Neuronal stem cell (in vitro differentiated cells): ENCODE results near the gene PEX16.

Experiments
- DNase-seq: peaks from one replicate; pipeline ENCODE4 v3.0.0-alpha.2; 2013; ENCODE audit warnings: low spot score
- H2AFZ ChIP-seq: one replicate; pipeline ENCODE4 v1.6.1; 2013; ENCODE audit warnings: mild to moderate bottlenecking, low read length, inconsistent platforms
- H2AK5ac ChIP-seq: 2 replicates; pipeline ENCODE4 v1.6.1; 2013; ENCODE audit warnings: low read depth, mild to moderate bottlenecking, inconsistent platforms, low read length, moderate library complexity, mixed read lengths
- H2BK120ac ChIP-seq: 2 replicates; pipeline ENCODE4 v1.6.1; 2013; ENCODE audit warnings: low read depth, mild to moderate bottlenecking, inconsistent platforms, low read length, moderate library complexity, mixed read lengths
- H2BK12ac ChIP-seq: one replicate; pipeline ENCODE4 v1.6.1; 2013; ENCODE audit warnings: low read length, inconsistent platforms
- H2BK15ac ChIP-seq: 2 replicates; pipeline ENCODE4 v1.6.1; 2013; ENCODE audit warnings: mild to moderate bottlenecking, low read length, inconsistent platforms, mixed read lengths
- H2BK5ac ChIP-seq: one replicate; pipeline ENCODE4 v1.6.1; 2013; ENCODE audit warnings: inconsistent platforms, mild to moderate bottlenecking, low read length, moderate library complexity
- H3K14ac ChIP-seq: one replicate; pipeline ENCODE4 v1.6.1; 2013; ENCODE audit warnings: low read length, inconsistent platforms
- H3K18ac ChIP-seq: 2 replicates; pipeline ENCODE4 v1.6.1; 2013; ENCODE audit warnings: low read length, inconsistent platforms
- H3K23ac ChIP-seq: 2 replicates; pipeline ENCODE4 v1.6.1; 2013; ENCODE audit warnings: low read depth, mild to moderate bottlenecking, mixed read lengths, low read length, inconsistent platforms; ENCODE audit not compliant: poor library complexity
- H3K27ac ChIP-seq: replicated peaks from 3 replicates; pipeline ENCODE4 v1.5.1; 2013; ENCODE audit warnings: low read length, inconsistent platforms
- H3K27me3 ChIP-seq, 3 experiments: 2 replicates each; pipeline ENCODE4 v1.6.1; 2013; ENCODE audit warnings: low read length in 3 of 3, mild to moderate bottlenecking in 2 of 3, inconsistent platforms in 1 of 3, low read depth in 1 of 3, mixed read lengths in 1 of 3, moderate library complexity in 1 of 3; ENCODE audit not compliant: control insufficient read depth in 3 of 3, insufficient read depth in 3 of 3
- H3K36me3 ChIP-seq, 2 donors: replicated peaks in 1 of 2; 2 replicates each; pipeline ENCODE4 v1.6.1; 2013; ENCODE audit warnings: low read length in 2 of 2; ENCODE audit not compliant: control insufficient read depth in 2 of 2, insufficient read depth in 2 of 2
- H3K4ac ChIP-seq: 2 replicates; pipeline ENCODE4 v1.6.1; 2013; ENCODE audit warnings: inconsistent platforms, mild to moderate bottlenecking, low read length, moderate library complexity
- H3K4me1 ChIP-seq, 2 donors: 1 replicate in 1 of 2; 2 replicates in 1 of 2; pipeline ENCODE4 v1.6.1; 2013; ENCODE audit warnings: low read length in 2 of 2, low read depth in 1 of 2; ENCODE audit not compliant: control insufficient read depth in 2 of 2, insufficient read depth in 1 of 2
- H3K4me2 ChIP-seq: one replicate; pipeline ENCODE4 v1.6.1; 2013; ENCODE audit warnings: mild to moderate bottlenecking, low read length, inconsistent platforms; ENCODE audit not compliant: insufficient read depth, poor library complexity, severe bottlenecking
- H3K4me3 ChIP-seq, 2 donors: 2 replicates each; pipeline ENCODE4 v1.5.1; 2013; ENCODE audit warnings: low read length in 2 of 2, mild to moderate bottlenecking in 2 of 2, inconsistent platforms in 1 of 2, moderate library complexity in 1 of 2
- H3K79me1 ChIP-seq: one replicate; pipeline ENCODE4 v1.6.1; 2013; ENCODE audit warnings: low read depth, mild to moderate bottlenecking, inconsistent platforms, low read length, moderate library complexity
- H3K9ac ChIP-seq: one replicate; pipeline ENCODE4 v1.6.1; 2013; ENCODE audit warnings: mild to moderate bottlenecking, low read depth, low read length, inconsistent platforms; ENCODE audit not compliant: poor library complexity
- H3K9me3 ChIP-seq, 2 donors: replicated peaks in 1 of 2; 2 replicates each; pipeline versions ENCODE3 to v1.6.1; 2013; ENCODE audit warnings: low read length in 2 of 2, mild to moderate bottlenecking in 2 of 2, inconsistent platforms in 1 of 2, low read depth in 1 of 2, mixed read lengths in 1 of 2, moderate library complexity in 1 of 2; ENCODE audit not compliant: control insufficient read depth in 2 of 2, insufficient read depth in 1 of 2
- H4K8ac ChIP-seq: one replicate; pipeline ENCODE4 v1.6.1; 2013; ENCODE audit warnings: low read depth, mild to moderate bottlenecking, inconsistent platforms, low read length, moderate library complexity
- H4K91ac ChIP-seq: one replicate; pipeline ENCODE4 v1.6.1; 2013; ENCODE audit warnings: low read length, low read depth, mild to moderate bottlenecking, inconsistent platforms; ENCODE audit not compliant: poor library complexity
- WGBS, 2 donors: extraction: QIAGEN DNeasy Blood & Tissue Kit; methylation state at CpG; one replicate each; pipeline ENCODE4 v1.1.7; 2013; ENCODE audit warnings: missing lambda C conversion rate in 2 of 2, mixed read lengths in 1 of 2; ENCODE audit not compliant: insufficient read length in 2 of 2, insufficient replicate concordance in 1 of 2; ENCODE audit errors: extremely low coverage in 2 of 2; 5-methylcytosine and 5-hydroxymethylcytosine counted together

The PEX16 gene

GRCh38 chr11:45924036-45924915 lies 6.6 kb upstream of the PEX16 start:
- H2AK5ac ChIP-seq, result no peak overlapping the region
- no peak overlapping the region for H2BK5ac ChIP-seq
- H3K4ac ChIP-seq, result no peak overlapping the region
- H3K4me3 ChIP-seq, result no peak overlapping the region
- no peaks in the 10 kb centered on the region for H3K36me3 ChIP-seq
- no peak overlapping the region for H3K4me2 ChIP-seq
- no peak overlapping the region for H3K27ac ChIP-seq
- H3K4me1 ChIP-seq, result peaks cover 15 to 19% of the 10 kb centered on the region in 2 donors
- no peak overlapping the region for H2BK12ac ChIP-seq
- no peak overlapping the region for H4K91ac ChIP-seq
- peaks cover 0 to 60% (median 13%) of the 10 kb centered on the region in 3 experiments for H3K27me3 ChIP-seq
- no peaks in the 10 kb centered on the region for H3K9me3 ChIP-seq
- H3K23ac ChIP-seq, result peak overlapping the region; percentile 80
- H2BK120ac ChIP-seq, result no peak overlapping the region
- peak overlapping the region; percentile 15 for H3K9ac ChIP-seq
- DNase-seq, result no peak
- WGBS, 2 donors, result no CpG with 5 or more reads among the region's 22 CpGs
- H3K18ac ChIP-seq, result no peak overlapping the region
- no peak overlapping the region for H4K8ac ChIP-seq
- peaks cover 7% of the 10 kb centered on the region for H3K79me1 ChIP-seq
- no peak overlapping the region for H3K14ac ChIP-seq
- peak overlapping the region; percentile 14 for H2BK15ac ChIP-seq
- no peak overlapping the region for H2AFZ ChIP-seq

- Histone ChIP-seq H3K9ac (no peak within 1 kb of the TSS), H3K27ac (no peak within 1 kb of the TSS), H2BK120ac (peak within 1 kb of the TSS; percentile 48), H4K91ac (no peak within 1 kb of the TSS), H3K4me2 (peak within 1 kb of the TSS; percentile 69), H3K36me3 (no peaks in the 10 kb centered on the region), H2BK5ac (no peak within 1 kb of the TSS), H3K23ac (peak within 1 kb of the TSS; percentile 58), H3K4me3 (peak within 1 kb of the TSS; percentile 16 to 78), H2AFZ (peak within 1 kb of the TSS; percentile 87), H3K4ac (peak within 1 kb of the TSS; percentile 69), H3K9me3 (no peaks in the 10 kb centered on the region), H2BK15ac (peak within 1 kb of the TSS; percentile 51), H3K4me1 (peaks cover 15 to 23% of the 10 kb centered on the region in 2 donors), H3K18ac (peak within 1 kb of the TSS; percentile 93), H2BK12ac (peak within 1 kb of the TSS; percentile 68), H4K8ac (no peak within 1 kb of the TSS), H3K27me3 (peaks cover 0 to 61% (median 13%) of the 10 kb centered on the region in 3 experiments), H2AK5ac (peak within 1 kb of the TSS; percentile 54), H3K79me1 (no peaks in the 10 kb centered on the region), H3K14ac (no peak within 1 kb of the TSS)
- DNase-seq, result peak; percentile 59
- no CpG with 5 or more reads among the region's 73 CpGs for WGBS, 2 donors
Observed at GRCh38 chr11:45922425-45923082, 4.9 kb upstream of the PEX16 start, which contains the start of gene LARGE2. Gene LARGE2 (plus strand): TSS chr11:45922656. CDS start chr11:45922883, 227 bp downstream.

GRCh38 chr11:45921561-45922424 lies 4.1 kb upstream of the PEX16 start:
- no peak overlapping the region for H3K14ac ChIP-seq
- no peak overlapping the region for H2BK5ac ChIP-seq
- no peak overlapping the region for H4K8ac ChIP-seq
- H2AK5ac ChIP-seq, result peak overlapping the region; percentile 11
- H2AFZ ChIP-seq, result peak overlapping the region; percentile 87
- peak overlapping the region; percentile 69 for H3K4me2 ChIP-seq
- H2BK12ac ChIP-seq, result no peak overlapping the region
- H3K23ac ChIP-seq, result peak overlapping the region; percentile 1
- H3K79me1 ChIP-seq, result no peaks in the 10 kb centered on the region
- no peak overlapping the region for H4K91ac ChIP-seq
- H3K9me3 ChIP-seq, result no peaks in the 10 kb centered on the region
- H3K4me1 ChIP-seq, result peaks cover 18 to 27% of the 10 kb centered on the region in 2 donors
- H2BK15ac ChIP-seq, result peak overlapping the region; percentile 51
- H3K27me3 ChIP-seq, result peaks cover 0 to 61% (median 13%) of the 10 kb centered on the region in 3 experiments
- no peak overlapping the region for H3K27ac ChIP-seq
- no peak overlapping the region for H2BK120ac ChIP-seq
- DNase-seq, result peak; percentile 65
- no CpG with 5 or more reads among the region's 54 CpGs for WGBS, 2 donors
- H3K4ac ChIP-seq, result no peak overlapping the region
- H3K4me3 ChIP-seq, result peak overlapping the region; percentile 16 to 78
- H3K18ac ChIP-seq, result peak overlapping the region; percentile 78
- H3K9ac ChIP-seq, result no peak overlapping the region
- no peaks in the 10 kb centered on the region for H3K36me3 ChIP-seq
